HEK293 (cell line): ENCODE results near the gene ZC3H4.

Source experiments
- BCL11B ChIP-seq: fragments of 450-650 bp; formaldehyde crosslinking; IDR thresholded peaks from 2 replicates; pipeline ENCODE4 v1.5.1; 2016; ENCODE audit warnings: low read depth, missing biosample characterization, missing genetic modification characterization
- OVOL3 ChIP-seq: fragments of 450-650 bp; formaldehyde crosslinking; IDR thresholded peaks from 2 replicates; pipeline ENCODE4 v1.5.1; 2016; ENCODE audit warnings: missing biosample characterization, missing genetic modification characterization
- SCRT2 ChIP-seq: fragments of 450-650 bp; formaldehyde crosslinking; IDR thresholded peaks from 2 replicates; pipeline ENCODE4 v1.5.1; 2016; ENCODE audit warnings: missing biosample characterization, missing genetic modification characterization
- WT1 ChIP-seq: fragments of 450-650 bp; formaldehyde crosslinking; IDR thresholded peaks from 2 replicates; pipeline ENCODE4 v1.5.1; 2016; ENCODE audit warnings: missing biosample characterization, missing genetic modification characterization
- YY1 ChIP-seq: fragments of 450-650 bp; formaldehyde crosslinking; IDR thresholded peaks from 2 replicates; pipeline ENCODE4 v1.5.1; 2018; ENCODE audit warnings: missing biosample characterization, missing genetic modification characterization
- ZBTB20 ChIP-seq: fragments of 450-650 bp; formaldehyde crosslinking; IDR thresholded peaks from 2 replicates; pipeline ENCODE4 v1.5.1; 2016; ENCODE audit warnings: missing biosample characterization, missing genetic modification characterization
- ZFP3 ChIP-seq: fragments of 450-650 bp; formaldehyde crosslinking; IDR thresholded peaks from 2 replicates; pipeline ENCODE4 v1.5.1; 2016; ENCODE audit warnings: low read depth, missing biosample characterization, missing genetic modification characterization
- ZFP69B ChIP-seq: fragments of 450-650 bp; formaldehyde crosslinking; IDR thresholded peaks from 2 replicates; pipeline ENCODE4 v1.5.1; 2016; ENCODE audit warnings: missing biosample characterization, missing genetic modification characterization
- ZNF146 ChIP-seq: fragments of 450-650 bp; formaldehyde crosslinking; IDR thresholded peaks from 2 replicates; pipeline ENCODE4 v1.5.1; 2016; ENCODE audit warnings: missing biosample characterization, missing genetic modification characterization
- ZNF184 ChIP-seq: fragments of 450-650 bp; IDR thresholded peaks from 2 replicates; pipeline ENCODE4 v1.5.1; 2018; ENCODE audit warnings: missing biosample characterization, mild to moderate bottlenecking, missing genetic modification characterization
- ZNF239 ChIP-seq: fragments of 450-650 bp; formaldehyde crosslinking; IDR thresholded peaks from 2 replicates; pipeline ENCODE4 v1.5.1; 2016; ENCODE audit warnings: missing biosample characterization, missing genetic modification characterization
- ZNF280D ChIP-seq: fragments of 450-650 bp; formaldehyde crosslinking; IDR thresholded peaks from 2 replicates; pipeline ENCODE4 v1.5.1; 2016; ENCODE audit warnings: missing biosample characterization, missing genetic modification characterization
- ZNF335 ChIP-seq: fragments of 450-650 bp; formaldehyde crosslinking; conservative IDR thresholded peaks from 2 replicates; pipeline ENCODE4 v1.5.1; 2016; ENCODE audit warnings: missing biosample characterization, missing genetic modification characterization
- ZNF354C ChIP-seq: fragments of 450-650 bp; formaldehyde crosslinking; IDR thresholded peaks from 2 replicates; pipeline ENCODE4 v1.5.1; 2016; ENCODE audit warnings: missing biosample characterization, missing genetic modification characterization, low read depth, borderline replicate concordance
- ZNF366 ChIP-seq: fragments of 450-650 bp; formaldehyde crosslinking; conservative IDR thresholded peaks from 2 replicates; pipeline ENCODE4 v1.5.1; 2016; ENCODE audit warnings: missing biosample characterization, missing genetic modification characterization
- ZNF391 ChIP-seq: fragments of 450-650 bp; formaldehyde crosslinking; IDR thresholded peaks from 2 replicates; pipeline ENCODE4 v1.5.1; 2016; ENCODE audit warnings: low read depth, missing biosample characterization, missing genetic modification characterization, borderline replicate concordance
- ZNF530 ChIP-seq: fragments of 450-650 bp; formaldehyde crosslinking; IDR thresholded peaks from 2 replicates; pipeline ENCODE4 v1.5.1; 2016; ENCODE audit warnings: low read depth, missing biosample characterization, missing genetic modification characterization
- ZNF560 ChIP-seq: fragments of 450-650 bp; formaldehyde crosslinking; IDR thresholded peaks from 2 replicates; pipeline ENCODE4 v1.5.1; 2017; ENCODE audit warnings: missing biosample characterization, missing genetic modification characterization, borderline replicate concordance
- ZNF580 ChIP-seq: fragments of 450-650 bp; formaldehyde crosslinking; IDR thresholded peaks from 2 replicates; pipeline ENCODE4 v1.5.1; 2016; ENCODE audit warnings: missing biosample characterization, missing genetic modification characterization
- ZNF621 ChIP-seq: fragments of 450-650 bp; formaldehyde crosslinking; IDR thresholded peaks from 2 replicates; pipeline ENCODE4 v1.5.1; 2017; ENCODE audit warnings: missing biosample characterization, missing genetic modification characterization
- ZNF629 ChIP-seq: fragments of 450-650 bp; formaldehyde crosslinking; IDR thresholded peaks from 2 replicates; pipeline ENCODE4 v1.5.1; 2017; ENCODE audit warnings: missing biosample characterization, missing genetic modification characterization
- ZNF639 ChIP-seq: fragments of 450-650 bp; formaldehyde crosslinking; IDR thresholded peaks from 2 replicates; pipeline ENCODE4 v1.5.1; 2016; ENCODE audit warnings: missing biosample characterization, missing genetic modification characterization
- ZNF704 ChIP-seq: fragments of 450-650 bp; formaldehyde crosslinking; IDR thresholded peaks from 2 replicates; pipeline ENCODE4 v1.5.1; 2016; ENCODE audit warnings: missing biosample characterization, missing genetic modification characterization
- ZNF747 ChIP-seq: fragments of 450-650 bp; formaldehyde crosslinking; IDR thresholded peaks from 2 replicates; pipeline ENCODE4 v1.5.1; 2016; ENCODE audit warnings: missing biosample characterization, missing genetic modification characterization
- ZNF777 ChIP-seq: fragments of 450-650 bp; formaldehyde crosslinking; IDR thresholded peaks from 2 replicates; pipeline ENCODE4 v1.5.1; 2017; ENCODE audit warnings: missing biosample characterization, missing genetic modification characterization, borderline replicate concordance
- ZNF792 ChIP-seq: fragments of 450-650 bp; formaldehyde crosslinking; IDR thresholded peaks from 2 replicates; pipeline ENCODE4 v1.5.1; 2016; ENCODE audit warnings: missing biosample characterization, missing genetic modification characterization
- ZXDB ChIP-seq: fragments of 450-650 bp; formaldehyde crosslinking; IDR thresholded peaks from 2 replicates; pipeline ENCODE4 v1.5.1; 2016; ENCODE audit warnings: missing biosample characterization, missing genetic modification characterization
- TF ChIP-seq, protein P1 (sequence below): fragments of 450-650 bp; formaldehyde crosslinking; IDR thresholded peaks from 2 replicates; pipeline ENCODE4 v1.5.1; 2017; ENCODE audit warnings: missing biosample characterization, missing genetic modification characterization
- TF ChIP-seq, protein P2 (sequence below): fragments of 450-650 bp; formaldehyde crosslinking; IDR thresholded peaks from 2 replicates; pipeline ENCODE4 v1.5.1; 2016; ENCODE audit warnings: missing biosample characterization, missing genetic modification characterization
- TF ChIP-seq, protein P3 (sequence below): fragments of 450-650 bp; formaldehyde crosslinking; IDR thresholded peaks from 2 replicates; pipeline ENCODE4; 2016; ENCODE audit warnings: missing biosample characterization, missing genetic modification characterization

The ZC3H4 gene

GRCh38 chr19:47133021-47133471, 19.5 kb upstream of the ZC3H4 start (continued):
- TF ChIP-seq, protein P1, sequence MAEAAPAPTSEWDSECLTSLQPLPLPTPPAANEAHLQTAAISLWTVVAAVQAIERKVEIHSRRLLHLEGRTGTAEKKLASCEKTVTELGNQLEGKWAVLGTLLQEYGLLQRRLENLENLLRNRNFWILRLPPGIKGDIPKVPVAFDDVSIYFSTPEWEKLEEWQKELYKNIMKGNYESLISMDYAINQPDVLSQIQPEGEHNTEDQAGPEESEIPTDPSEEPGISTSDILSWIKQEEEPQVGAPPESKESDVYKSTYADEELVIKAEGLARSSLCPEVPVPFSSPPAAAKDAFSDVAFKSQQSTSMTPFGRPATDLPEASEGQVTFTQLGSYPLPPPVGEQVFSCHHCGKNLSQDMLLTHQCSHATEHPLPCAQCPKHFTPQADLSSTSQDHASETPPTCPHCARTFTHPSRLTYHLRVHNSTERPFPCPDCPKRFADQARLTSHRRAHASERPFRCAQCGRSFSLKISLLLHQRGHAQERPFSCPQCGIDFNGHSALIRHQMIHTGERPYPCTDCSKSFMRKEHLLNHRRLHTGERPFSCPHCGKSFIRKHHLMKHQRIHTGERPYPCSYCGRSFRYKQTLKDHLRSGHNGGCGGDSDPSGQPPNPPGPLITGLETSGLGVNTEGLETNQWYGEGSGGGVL (tag by site-specific recombination): 0 out of 2 replicates have a peak, but pooled peaks have one; percentile 32
- TF ChIP-seq, protein P2, sequence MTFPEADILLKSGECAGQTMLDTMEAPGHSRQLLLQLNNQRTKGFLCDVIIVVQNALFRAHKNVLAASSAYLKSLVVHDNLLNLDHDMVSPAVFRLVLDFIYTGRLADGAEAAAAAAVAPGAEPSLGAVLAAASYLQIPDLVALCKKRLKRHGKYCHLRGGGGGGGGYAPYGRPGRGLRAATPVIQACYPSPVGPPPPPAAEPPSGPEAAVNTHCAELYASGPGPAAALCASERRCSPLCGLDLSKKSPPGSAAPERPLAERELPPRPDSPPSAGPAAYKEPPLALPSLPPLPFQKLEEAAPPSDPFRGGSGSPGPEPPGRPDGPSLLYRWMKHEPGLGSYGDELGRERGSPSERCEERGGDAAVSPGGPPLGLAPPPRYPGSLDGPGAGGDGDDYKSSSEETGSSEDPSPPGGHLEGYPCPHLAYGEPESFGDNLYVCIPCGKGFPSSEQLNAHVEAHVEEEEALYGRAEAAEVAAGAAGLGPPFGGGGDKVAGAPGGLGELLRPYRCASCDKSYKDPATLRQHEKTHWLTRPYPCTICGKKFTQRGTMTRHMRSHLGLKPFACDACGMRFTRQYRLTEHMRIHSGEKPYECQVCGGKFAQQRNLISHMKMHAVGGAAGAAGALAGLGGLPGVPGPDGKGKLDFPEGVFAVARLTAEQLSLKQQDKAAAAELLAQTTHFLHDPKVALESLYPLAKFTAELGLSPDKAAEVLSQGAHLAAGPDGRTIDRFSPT (tag by site-specific recombination): no peak
- TF ChIP-seq ZNF335 (tag by site-specific recombination): no peak
- TF ChIP-seq ZNF239 (tag by site-specific recombination): no peak
- TF ChIP-seq OVOL3 (tag by site-specific recombination): no peak
- no peak for TF ChIP-seq ZBTB20 (tag by site-specific recombination)
- TF ChIP-seq ZNF704: no peak
- TF ChIP-seq ZNF747: no peak
- TF ChIP-seq BCL11B (tag by site-specific recombination): 0 out of 2 replicates have a peak, but pooled peaks have one; percentile 20
- TF ChIP-seq ZNF146 (tag by site-specific recombination): no peak
- TF ChIP-seq ZNF184 (tag by site-specific recombination): no peak
- TF ChIP-seq ZXDB: peak; percentile 53; the same call in 1 of the 2 replicates
- TF ChIP-seq ZFP69B (tag by site-specific recombination): no peak; the same call in 1 of the 2 replicates
- TF ChIP-seq ZNF792 (tag by site-specific recombination): no peak
- TF ChIP-seq, protein P3, sequence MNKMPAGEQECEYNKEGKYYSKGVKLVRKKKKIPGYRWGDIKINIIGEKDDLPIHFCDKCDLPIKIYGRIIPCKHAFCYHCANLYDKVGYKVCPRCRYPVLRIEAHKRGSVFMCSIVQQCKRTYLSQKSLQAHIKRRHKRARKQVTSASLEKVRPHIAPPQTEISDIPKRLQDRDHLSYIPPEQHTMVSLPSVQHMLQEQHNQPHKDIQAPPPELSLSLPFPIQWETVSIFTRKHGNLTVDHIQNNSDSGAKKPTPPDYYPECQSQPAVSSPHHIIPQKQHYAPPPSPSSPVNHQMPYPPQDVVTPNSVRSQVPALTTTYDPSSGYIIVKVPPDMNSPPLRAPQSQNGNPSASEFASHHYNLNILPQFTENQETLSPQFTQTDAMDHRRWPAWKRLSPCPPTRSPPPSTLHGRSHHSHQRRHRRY (tag by site-specific recombination): no peak
- no peak for TF ChIP-seq ZNF354C (tag by site-specific recombination)
- TF ChIP-seq WT1 (tag by site-specific recombination): peak; percentile 68
- TF ChIP-seq ZNF560 (tag by site-specific recombination): no peak
- no peak for TF ChIP-seq ZNF280D (tag by site-specific recombination)
- no peak for TF ChIP-seq ZNF639 (tag by site-specific recombination)
- TF ChIP-seq ZNF621 (tag by site-specific recombination): no peak
- peak; percentile 99 for TF ChIP-seq SCRT2 (tag by site-specific recombination)
- TF ChIP-seq ZNF530 (tag by site-specific recombination): no peak
- no peak for TF ChIP-seq ZNF629 (tag by site-specific recombination)
- TF ChIP-seq ZNF777 (tag by site-specific recombination): no peak
- TF ChIP-seq ZNF366 (tag by site-specific recombination): peak; percentile 66
- no peak for TF ChIP-seq ZNF580
- TF ChIP-seq ZFP3 (tag by site-specific recombination): no peak
- no peak for TF ChIP-seq ZNF391 (tag by site-specific recombination)
- TF ChIP-seq YY1 (tag by site-specific recombination): no peak
